ENCODE measurements around the gene FOXF1. TPM values are rescaled to one million over a fixed set of nuclear protein-coding genes. Genes with fewer than 3 reads are reported as not detected.

The FOXF1 gene
- total RNA-seq, 2 donors from 2014 or later = 4.1 TPM; not detected in 1

DNA sequence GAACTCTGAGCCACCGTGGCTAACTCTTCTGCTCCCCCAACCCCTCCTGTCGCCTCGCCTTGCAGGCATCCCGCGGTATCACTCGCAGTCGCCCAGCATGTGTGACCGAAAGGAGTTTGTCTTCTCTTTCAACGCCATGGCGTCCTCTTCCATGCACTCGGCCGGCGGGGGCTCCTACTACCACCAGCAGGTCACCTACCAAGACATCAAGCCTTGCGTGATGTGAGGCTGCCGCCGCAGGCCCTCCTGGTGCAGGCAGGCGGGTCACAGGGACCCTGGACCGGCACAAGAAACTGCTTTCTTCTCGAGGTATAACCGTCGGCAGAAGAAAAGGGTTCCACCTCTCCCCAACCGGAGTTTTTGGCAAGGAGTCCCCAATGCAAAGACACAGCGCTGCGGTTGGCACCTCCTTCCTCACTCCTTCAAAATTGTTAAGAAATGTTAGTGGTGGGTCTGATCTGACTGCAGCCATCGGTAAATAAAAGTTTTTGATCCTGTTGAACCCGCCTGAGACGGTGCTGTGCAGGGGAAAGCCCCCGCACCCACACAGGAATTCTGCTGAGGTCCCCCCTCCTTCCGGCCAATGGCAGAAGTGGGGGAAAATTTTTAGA lies 2.6 kb downstream of the FOXF1 start:
- TF ChIP-seq, protein P1, sequence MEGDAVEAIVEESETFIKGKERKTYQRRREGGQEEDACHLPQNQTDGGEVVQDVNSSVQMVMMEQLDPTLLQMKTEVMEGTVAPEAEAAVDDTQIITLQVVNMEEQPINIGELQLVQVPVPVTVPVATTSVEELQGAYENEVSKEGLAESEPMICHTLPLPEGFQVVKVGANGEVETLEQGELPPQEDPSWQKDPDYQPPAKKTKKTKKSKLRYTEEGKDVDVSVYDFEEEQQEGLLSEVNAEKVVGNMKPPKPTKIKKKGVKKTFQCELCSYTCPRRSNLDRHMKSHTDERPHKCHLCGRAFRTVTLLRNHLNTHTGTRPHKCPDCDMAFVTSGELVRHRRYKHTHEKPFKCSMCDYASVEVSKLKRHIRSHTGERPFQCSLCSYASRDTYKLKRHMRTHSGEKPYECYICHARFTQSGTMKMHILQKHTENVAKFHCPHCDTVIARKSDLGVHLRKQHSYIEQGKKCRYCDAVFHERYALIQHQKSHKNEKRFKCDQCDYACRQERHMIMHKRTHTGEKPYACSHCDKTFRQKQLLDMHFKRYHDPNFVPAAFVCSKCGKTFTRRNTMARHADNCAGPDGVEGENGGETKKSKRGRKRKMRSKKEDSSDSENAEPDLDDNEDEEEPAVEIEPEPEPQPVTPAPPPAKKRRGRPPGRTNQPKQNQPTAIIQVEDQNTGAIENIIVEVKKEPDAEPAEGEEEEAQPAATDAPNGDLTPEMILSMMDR (IDR thresholded peaks at IDR 0.05) = no peak
- Histone ChIP-seq H3K4me1 (ENCODE audit: control insufficient read depth in 1 of 2, low read depth in 2 of 2) (peaks cover 11 to 35% of the 10 kb centered on the region in 2 donors), H3K27ac (no peak overlapping the region), H3K9me3 (no peaks in the 10 kb centered on the region), H3K36me3 (no peaks in the 10 kb centered on the region), H3K27me3 (replicated peaks; ENCODE audit: insufficient read depth) (peaks cover 20% of the 10 kb centered on the region), H3K4me3 (no peak overlapping the region)
- no peak for ATAC-seq (ENCODE audit: insufficient number of reproducible peaks, low FRiP score, low read depth)
- no peak for DNase-seq (ENCODE audit: low spot score)

DNA sequence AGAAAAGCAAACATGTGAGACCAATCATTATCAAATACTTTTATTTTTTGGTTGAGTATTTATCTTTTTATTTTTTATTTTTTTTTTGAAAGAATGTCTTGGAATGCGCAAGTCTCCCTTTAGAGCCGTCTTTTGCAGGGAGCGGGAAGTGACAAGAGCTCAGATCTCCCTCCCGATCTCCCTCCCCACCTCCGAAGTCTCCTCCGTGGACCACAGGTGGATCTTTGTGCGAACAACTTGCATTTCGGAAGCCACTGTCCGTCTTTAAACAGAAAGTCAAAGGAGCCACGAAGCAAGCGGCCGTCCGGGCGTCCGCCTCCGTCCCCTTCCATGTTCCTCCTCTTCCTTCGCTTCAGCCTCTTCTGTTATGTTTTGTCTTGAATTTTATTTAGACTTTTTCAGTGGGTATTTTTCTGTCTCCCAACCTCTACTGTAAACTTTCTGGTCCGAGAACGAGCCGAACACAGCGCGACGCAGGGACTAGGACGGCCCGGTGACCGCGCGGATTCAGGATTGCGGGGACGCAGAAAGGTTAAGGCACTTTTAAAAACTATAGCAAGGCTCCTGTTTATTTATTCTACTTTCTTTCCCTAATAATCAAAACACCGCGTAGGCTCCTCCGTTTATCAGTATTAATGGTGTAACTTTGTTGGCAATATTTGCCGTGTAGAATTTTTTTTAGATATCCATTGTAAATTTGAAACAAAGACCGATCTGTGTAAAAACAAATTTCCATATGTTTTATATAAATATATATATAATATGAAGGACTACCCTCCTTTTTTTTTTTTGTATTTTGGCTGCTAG lies 3.3 kb downstream of the FOXF1 start:
- TF ChIP-seq, protein P1 (IDR thresholded peaks at IDR 0.05) = no peak
- no peak for DNase-seq (ENCODE audit: low spot score)
- Histone ChIP-seq H3K27me3 (replicated peaks; ENCODE audit: insufficient read depth) (peaks cover 13% of the 10 kb centered on the region), H3K27ac (no peak overlapping the region), H3K36me3 (no peaks in the 10 kb centered on the region), H3K4me3 (no peak overlapping the region), H3K9me3 (no peaks in the 10 kb centered on the region), H3K4me1 (ENCODE audit: control insufficient read depth in 1 of 2, low read depth in 2 of 2) (peaks cover 4 to 28% of the 10 kb centered on the region in 2 donors)
- ATAC-seq (ENCODE audit: insufficient number of reproducible peaks, low FRiP score, low read depth) = no peak

- Histone ChIP-seq H3K27me3 (replicated peaks; ENCODE audit: insufficient read depth) (peaks cover 19% of the 10 kb centered on the region), H3K4me1 (ENCODE audit: control insufficient read depth in 1 of 2, low read depth in 2 of 2) (peaks cover 0 to 26% of the 10 kb centered on the region in 2 donors), H3K9me3 (no peaks in the 10 kb centered on the region), H3K4me3 (no peak overlapping the region), H3K36me3 (no peaks in the 10 kb centered on the region), H3K27ac (no peak overlapping the region)
- DNase-seq (ENCODE audit: low spot score) (no peak), ATAC-seq (ENCODE audit: insufficient number of reproducible peaks, low FRiP score, low read depth) (no peak)
- TF ChIP-seq, protein P1 (IDR thresholded peaks at IDR 0.05) = no peak
These were observed 4.4 kb downstream of the FOXF1 start for GRCh38 chr16:86514481-86515376.

GRCh38 chr16:86515413-86515776 lies 5.1 kb downstream of the FOXF1 start:
- Histone ChIP-seq H3K4me3 (no peak overlapping the region), H3K27me3 (replicated peaks; ENCODE audit: insufficient read depth) (peaks cover 22% of the 10 kb centered on the region), H3K27ac (no peak overlapping the region), H3K9me3 (no peaks in the 10 kb centered on the region), H3K4me1 (ENCODE audit: control insufficient read depth in 1 of 2, low read depth in 2 of 2) (peaks cover 3 to 31% of the 10 kb centered on the region in 2 donors), H3K36me3 (no peaks in the 10 kb centered on the region)
- ATAC-seq (ENCODE audit: insufficient number of reproducible peaks, low FRiP score, low read depth) (no peak), DNase-seq (ENCODE audit: low spot score) (no peak)
- TF ChIP-seq, protein P1 (IDR thresholded peaks at IDR 0.05) = no peak

Data from thoracic aorta (tissue), 2 donors.